Measurements from ENCODE around the gene SLMAP.
A peak's percentile ranks its signal among the peaks of the same experiment; 100 is the strongest.

SLMAP gene

DNA sequence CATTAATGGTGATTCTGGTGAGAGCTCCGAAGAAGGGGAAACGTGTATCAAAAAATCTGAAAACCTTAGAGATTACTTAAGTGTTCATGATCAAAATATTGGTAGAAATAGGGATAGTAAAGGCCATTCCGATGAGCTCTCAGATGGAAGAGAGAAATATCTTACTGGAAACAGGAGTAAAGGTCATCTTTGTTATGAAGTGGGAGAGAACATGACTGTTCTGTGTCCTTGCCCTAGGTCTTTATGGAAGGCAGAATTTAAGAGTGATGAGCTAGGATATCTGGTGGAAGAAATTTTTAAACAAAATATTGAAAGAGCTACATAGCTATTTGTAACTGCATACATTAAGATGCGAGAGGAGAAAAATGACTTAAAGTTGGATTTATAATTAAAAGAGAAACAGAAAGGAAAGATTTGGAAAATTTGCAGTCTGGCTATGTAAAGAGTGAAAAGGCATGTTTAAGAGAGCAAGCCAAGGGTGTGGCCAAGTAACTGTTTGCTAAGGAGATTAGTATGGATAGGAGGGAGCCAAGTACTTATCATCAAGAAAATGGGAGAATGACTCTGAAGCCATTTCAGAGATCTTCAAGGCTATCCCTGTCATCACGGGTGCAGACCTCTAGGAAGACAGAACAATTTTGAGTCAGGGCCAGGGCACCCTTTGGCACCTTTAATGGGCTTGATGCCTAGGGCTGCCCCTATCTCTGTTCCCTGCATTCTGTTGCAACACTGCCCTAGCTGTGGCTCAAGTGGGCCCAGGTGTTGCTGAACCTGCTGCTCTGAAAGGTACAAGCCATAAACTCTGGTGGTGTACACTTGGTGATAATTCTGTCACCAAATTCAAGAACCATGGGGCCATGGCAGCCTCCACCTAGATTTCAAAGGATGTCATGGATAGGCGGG is 27.3 kb downstream of the SLMAP start:
- no peak for DNase-seq (ENCODE audit: low spot score)
- TF ChIP-seq, protein P1, sequence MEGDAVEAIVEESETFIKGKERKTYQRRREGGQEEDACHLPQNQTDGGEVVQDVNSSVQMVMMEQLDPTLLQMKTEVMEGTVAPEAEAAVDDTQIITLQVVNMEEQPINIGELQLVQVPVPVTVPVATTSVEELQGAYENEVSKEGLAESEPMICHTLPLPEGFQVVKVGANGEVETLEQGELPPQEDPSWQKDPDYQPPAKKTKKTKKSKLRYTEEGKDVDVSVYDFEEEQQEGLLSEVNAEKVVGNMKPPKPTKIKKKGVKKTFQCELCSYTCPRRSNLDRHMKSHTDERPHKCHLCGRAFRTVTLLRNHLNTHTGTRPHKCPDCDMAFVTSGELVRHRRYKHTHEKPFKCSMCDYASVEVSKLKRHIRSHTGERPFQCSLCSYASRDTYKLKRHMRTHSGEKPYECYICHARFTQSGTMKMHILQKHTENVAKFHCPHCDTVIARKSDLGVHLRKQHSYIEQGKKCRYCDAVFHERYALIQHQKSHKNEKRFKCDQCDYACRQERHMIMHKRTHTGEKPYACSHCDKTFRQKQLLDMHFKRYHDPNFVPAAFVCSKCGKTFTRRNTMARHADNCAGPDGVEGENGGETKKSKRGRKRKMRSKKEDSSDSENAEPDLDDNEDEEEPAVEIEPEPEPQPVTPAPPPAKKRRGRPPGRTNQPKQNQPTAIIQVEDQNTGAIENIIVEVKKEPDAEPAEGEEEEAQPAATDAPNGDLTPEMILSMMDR (IDR thresholded peaks at IDR 0.05; ENCODE audit: extremely low read depth, missing control alignments), result no peak

DNA sequence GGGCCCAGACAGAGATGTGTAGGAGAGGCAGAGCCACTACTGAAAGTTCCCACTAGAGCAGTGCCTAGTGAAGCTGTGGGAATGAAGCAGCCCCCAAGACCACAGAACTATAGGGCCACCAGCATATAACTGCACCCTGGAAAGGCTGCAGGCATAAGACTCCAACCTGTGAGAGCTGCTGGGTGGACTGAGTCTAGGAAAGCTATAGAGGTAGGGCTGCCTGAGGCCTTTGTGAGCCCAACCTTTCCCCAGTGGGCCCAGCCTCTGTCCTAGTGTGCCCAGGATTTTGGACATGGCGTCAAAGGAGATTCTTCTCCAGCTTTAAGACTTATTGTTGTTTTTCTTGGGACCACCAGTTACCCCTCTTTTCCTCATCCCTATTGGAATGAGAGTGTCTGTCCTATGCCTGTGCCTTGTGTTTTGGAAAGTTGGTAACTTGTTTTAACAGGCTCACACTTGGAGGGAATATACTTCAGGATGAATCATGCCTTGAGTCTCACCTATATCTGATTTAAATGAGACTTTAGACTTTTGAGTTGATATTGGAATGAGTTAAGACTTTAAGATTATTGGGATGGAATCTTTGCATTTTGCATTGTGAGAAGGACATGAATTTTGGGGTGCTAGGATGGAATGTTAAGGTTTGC is 28.1 kb downstream of the SLMAP start:
- TF ChIP-seq, protein P1 (IDR thresholded peaks at IDR 0.05; ENCODE audit: extremely low read depth, missing control alignments), result no peak

DNA sequence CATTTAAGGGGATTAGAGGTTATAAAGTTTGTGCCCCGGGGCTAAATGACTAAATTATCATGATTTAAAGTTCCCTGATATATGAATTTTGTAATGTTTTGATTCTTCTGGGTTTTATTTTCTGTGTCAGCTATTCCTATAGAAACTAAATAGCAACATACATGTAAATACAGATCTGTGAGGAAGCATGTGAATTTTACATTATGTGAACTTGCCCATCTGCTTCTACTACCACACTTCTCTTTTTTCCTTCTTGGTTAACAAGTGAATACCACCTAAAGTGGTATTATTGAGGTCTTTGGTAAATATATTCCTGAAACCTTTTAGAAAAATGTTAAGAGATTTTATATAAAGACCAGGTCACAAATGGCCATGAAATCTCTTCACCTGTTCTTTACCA is 29.3 kb downstream of the SLMAP start:
- TF ChIP-seq, protein P1 (IDR thresholded peaks at IDR 0.05; ENCODE audit: extremely low read depth, missing control alignments), result no peak
- DNase-seq (ENCODE audit: low spot score), result no peak

More for the DNA sequence above, 28.1 kb downstream of the SLMAP start:
- no peak for DNase-seq (ENCODE audit: low spot score)

DNA sequence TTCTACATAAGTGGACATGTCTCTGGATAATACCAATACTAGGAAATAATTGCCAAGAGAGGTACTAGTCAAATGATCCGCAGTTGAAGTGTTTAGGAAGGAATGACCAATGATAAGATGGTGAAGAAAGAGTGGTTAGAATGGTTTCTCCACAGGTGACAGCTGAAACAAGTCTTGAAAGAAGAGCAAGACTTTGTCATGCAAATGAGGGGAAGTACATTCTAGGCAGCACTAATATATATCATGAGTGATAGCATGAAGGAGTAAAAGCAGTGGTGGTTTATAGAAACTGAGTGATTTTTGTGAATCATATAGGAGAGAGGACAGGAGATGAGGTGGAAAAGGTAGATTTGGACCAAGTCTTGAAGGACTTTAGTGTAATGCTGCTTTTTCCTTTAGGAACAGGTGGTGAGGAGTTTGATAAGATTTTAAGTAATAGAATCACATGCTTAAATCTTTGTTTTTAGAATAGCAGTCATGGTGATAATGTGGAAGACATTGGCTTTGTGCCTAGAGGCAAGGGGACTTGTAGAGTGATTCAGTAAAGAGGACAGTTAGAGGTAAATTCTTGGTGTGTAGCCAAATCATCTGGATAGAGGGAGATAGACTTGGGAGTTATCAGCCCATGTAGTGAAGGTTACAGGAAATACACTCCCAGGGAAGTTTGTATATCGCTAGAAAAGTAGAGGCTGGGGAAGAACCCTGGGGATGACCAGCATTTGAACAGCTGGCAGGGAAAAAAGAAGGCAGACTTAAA is 31.9 kb downstream of the SLMAP start:
- TF ChIP-seq, protein P1 (IDR thresholded peaks at IDR 0.05; ENCODE audit: extremely low read depth, missing control alignments), result no peak
- peak; percentile 70 for DNase-seq (ENCODE audit: low spot score)

DNA sequence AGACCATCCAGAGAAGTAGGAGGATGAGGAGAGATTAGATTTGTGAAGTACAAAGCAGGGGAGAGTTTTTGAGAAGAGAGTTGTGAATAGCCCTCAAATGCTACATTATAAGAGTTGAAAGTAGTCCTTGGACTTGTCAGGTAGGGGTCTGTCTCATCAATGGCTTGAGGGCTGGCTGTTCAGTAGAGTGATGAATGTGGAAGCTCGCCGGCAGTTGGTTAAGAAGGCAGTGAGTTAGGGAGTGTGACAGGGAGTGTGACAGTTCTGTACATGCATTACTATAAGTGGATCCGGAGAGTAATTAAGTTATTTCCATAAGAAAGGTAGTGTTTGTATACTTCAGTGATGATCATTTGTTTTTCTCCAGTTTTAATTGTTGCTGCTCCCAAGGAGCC is 32.5 kb downstream of the SLMAP start:
- TF ChIP-seq, protein P1 (IDR thresholded peaks at IDR 0.05; ENCODE audit: extremely low read depth, missing control alignments), result no peak

DNA sequence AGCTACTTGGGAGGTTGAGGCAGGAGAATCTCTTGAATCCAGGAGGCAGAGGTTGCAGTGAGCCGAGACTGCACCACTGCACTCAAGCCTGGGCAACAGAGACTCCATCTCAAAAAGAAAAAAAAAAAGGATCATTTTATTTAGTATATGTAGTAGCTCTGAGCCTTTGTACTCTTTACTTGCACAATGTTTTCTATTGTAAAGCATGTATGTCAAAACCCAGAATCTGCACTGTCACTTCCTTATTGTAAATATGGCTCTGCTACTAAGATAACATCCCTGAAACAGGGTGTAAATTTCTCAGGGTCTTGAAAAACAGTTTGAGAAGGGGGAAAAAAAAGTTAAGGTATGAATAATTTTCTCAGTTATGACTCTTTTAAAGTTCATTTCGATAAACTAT is 35.1 kb downstream of the SLMAP start:
- TF ChIP-seq, protein P1 (IDR thresholded peaks at IDR 0.05; ENCODE audit: extremely low read depth, missing control alignments), result no peak
- no peak for DNase-seq (ENCODE audit: low spot score)

More for the DNA sequence above, 32.5 kb downstream of the SLMAP start:
- DNase-seq (ENCODE audit: low spot score), result no peak

All from GM20000 (cell line).